Lower leg skin (tissue), 3 donors: ENCODE results near the gene WDHD1.

ENCODE experiments used
- POLR2A ChIP-seq, 2 donors: fragments of 450-650 bp; IDR thresholded peaks; one replicate each; pipeline ENCODE4 v1.6.1; 2016 to 2017; ENCODE audit warnings: antibody characterized with exemption in 2 of 2, mild to moderate bottlenecking in 1 of 2, moderate library complexity in 1 of 2
- TF ChIP-seq, protein P1 (sequence below), 3 donors: fragments of 450-650 bp; IDR thresholded peaks; one replicate each; pipeline ENCODE4 v1.5.1; 2016; ENCODE audit warnings: antibody characterized with exemption in 3 of 3, mild to moderate bottlenecking in 3 of 3, moderate library complexity in 2 of 3

DNA sequence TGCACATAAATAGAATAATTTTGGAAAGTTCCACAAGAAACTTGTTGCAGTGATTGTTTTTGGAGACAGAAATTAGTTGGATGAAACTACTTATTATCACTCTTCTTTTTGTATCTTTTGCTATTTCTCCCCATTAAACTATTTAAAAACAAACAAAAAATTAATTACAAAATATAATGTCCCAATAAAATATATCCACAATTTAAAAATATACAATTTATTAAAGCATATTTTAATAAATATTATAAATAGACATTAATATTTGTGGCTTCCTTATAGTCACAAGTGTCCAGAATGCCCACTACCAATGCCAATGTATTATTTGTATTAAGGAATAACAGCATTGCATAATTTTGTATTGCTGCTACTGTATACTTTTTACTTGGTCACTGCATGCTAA is 71.8 kb downstream of the WDHD1 start:
- TF ChIP-seq, protein P1, sequence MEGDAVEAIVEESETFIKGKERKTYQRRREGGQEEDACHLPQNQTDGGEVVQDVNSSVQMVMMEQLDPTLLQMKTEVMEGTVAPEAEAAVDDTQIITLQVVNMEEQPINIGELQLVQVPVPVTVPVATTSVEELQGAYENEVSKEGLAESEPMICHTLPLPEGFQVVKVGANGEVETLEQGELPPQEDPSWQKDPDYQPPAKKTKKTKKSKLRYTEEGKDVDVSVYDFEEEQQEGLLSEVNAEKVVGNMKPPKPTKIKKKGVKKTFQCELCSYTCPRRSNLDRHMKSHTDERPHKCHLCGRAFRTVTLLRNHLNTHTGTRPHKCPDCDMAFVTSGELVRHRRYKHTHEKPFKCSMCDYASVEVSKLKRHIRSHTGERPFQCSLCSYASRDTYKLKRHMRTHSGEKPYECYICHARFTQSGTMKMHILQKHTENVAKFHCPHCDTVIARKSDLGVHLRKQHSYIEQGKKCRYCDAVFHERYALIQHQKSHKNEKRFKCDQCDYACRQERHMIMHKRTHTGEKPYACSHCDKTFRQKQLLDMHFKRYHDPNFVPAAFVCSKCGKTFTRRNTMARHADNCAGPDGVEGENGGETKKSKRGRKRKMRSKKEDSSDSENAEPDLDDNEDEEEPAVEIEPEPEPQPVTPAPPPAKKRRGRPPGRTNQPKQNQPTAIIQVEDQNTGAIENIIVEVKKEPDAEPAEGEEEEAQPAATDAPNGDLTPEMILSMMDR (IDR thresholded peaks at IDR 0.05), result no peak
- no peak for TF ChIP-seq POLR2A (IDR thresholded peaks at IDR 0.05)
